Measurements from ENCODE around the gene MREG.

DNA sequence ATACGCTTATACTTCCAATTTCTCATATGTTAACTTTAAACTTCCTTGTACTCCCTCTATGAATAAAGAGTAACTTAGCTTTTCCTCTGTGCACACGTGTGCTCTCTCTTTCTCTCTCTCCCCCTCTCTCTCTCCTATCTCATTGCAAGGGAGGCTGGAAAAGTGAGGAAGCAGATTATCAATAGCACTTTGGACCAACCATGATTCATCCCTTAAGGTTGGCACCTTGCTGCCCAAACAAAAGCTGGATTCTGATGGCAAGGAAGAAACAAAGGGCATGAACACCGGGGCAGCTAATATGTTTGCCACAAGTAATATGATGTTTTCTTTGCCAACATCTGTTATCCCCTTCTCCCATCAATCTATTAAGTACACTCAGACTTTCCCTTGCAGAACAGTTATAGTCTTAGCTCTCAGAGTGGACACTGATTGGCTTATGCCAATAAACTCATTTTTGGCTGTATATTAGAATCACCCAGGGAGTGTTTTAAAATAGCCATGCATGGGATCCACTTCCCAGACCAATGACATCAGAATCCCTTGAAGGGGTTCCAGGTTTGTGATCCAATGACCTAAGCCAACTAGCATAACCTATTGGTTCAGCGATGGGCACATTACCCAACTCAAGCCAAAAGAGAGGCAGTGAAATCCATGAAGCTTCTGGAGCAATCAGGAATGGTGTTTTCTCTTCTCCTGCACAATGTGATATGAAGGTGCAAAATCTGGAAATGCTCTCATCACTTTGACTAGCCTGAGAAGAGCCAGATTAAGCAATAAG is 60.3 kb downstream of the MREG start:
- TF ChIP-seq, protein P1, sequence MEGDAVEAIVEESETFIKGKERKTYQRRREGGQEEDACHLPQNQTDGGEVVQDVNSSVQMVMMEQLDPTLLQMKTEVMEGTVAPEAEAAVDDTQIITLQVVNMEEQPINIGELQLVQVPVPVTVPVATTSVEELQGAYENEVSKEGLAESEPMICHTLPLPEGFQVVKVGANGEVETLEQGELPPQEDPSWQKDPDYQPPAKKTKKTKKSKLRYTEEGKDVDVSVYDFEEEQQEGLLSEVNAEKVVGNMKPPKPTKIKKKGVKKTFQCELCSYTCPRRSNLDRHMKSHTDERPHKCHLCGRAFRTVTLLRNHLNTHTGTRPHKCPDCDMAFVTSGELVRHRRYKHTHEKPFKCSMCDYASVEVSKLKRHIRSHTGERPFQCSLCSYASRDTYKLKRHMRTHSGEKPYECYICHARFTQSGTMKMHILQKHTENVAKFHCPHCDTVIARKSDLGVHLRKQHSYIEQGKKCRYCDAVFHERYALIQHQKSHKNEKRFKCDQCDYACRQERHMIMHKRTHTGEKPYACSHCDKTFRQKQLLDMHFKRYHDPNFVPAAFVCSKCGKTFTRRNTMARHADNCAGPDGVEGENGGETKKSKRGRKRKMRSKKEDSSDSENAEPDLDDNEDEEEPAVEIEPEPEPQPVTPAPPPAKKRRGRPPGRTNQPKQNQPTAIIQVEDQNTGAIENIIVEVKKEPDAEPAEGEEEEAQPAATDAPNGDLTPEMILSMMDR (conservative IDR thresholded peaks at IDR 0.05; ENCODE audit: low read depth in 2 of 2): no peak
- TF ChIP-seq, protein P2, sequence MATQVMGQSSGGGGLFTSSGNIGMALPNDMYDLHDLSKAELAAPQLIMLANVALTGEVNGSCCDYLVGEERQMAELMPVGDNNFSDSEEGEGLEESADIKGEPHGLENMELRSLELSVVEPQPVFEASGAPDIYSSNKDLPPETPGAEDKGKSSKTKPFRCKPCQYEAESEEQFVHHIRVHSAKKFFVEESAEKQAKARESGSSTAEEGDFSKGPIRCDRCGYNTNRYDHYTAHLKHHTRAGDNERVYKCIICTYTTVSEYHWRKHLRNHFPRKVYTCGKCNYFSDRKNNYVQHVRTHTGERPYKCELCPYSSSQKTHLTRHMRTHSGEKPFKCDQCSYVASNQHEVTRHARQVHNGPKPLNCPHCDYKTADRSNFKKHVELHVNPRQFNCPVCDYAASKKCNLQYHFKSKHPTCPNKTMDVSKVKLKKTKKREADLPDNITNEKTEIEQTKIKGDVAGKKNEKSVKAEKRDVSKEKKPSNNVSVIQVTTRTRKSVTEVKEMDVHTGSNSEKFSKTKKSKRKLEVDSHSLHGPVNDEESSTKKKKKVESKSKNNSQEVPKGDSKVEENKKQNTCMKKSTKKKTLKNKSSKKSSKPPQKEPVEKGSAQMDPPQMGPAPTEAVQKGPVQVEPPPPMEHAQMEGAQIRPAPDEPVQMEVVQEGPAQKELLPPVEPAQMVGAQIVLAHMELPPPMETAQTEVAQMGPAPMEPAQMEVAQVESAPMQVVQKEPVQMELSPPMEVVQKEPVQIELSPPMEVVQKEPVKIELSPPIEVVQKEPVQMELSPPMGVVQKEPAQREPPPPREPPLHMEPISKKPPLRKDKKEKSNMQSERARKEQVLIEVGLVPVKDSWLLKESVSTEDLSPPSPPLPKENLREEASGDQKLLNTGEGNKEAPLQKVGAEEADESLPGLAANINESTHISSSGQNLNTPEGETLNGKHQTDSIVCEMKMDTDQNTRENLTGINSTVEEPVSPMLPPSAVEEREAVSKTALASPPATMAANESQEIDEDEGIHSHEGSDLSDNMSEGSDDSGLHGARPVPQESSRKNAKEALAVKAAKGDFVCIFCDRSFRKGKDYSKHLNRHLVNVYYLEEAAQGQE (IDR thresholded peaks at IDR 0.05; ENCODE audit: unreplicated experiment): no peak
- TF ChIP-seq ZNF331 (CRISPR knock-in tag; IDR thresholded peaks at IDR 0.05; ENCODE audit: low read depth) (no peak), NANOG (IDR thresholded peaks at IDR 0.05; ENCODE audit: borderline replicate concordance) (no peak), ZNF114 (CRISPR knock-in tag; IDR thresholded peaks at IDR 0.05) (no peak), JUNB (IDR thresholded peaks at IDR 0.05; ENCODE audit: unreplicated experiment) (no peak), EZH2 (IDR thresholded peaks at IDR 0.05; ENCODE audit: low read depth, unreplicated experiment) (no peak), EZH2phosphoT487 (IDR thresholded peaks at IDR 0.05; ENCODE audit: unreplicated experiment) (no peak), POLR2AphosphoS5 (IDR thresholded peaks at IDR 0.05; ENCODE audit: low read depth) (no peak)

Data from GM23338 (cell line).